Measurements from ENCODE around the gene PWWP2B. TPM values are rescaled to one million over a fixed set of nuclear protein-coding genes. Genes with fewer than 3 reads are reported as not detected.

Gene PWWP2B
- total and polyA plus RNA-seq, 9 of the 15 experiments (the other 6 are each of a cell fraction or from before 2014, with no cell fraction given) = 0.07 to 9.2 (median 1.6) TPM; not detected in 1

GRCh38 chr10:132376394-132376851 lies 20.6 kb upstream of the PWWP2B start:
- Histone ChIP-seq H3K9me3 (replicated peaks; ENCODE audit: control insufficient read depth, insufficient read depth, low read depth, low read length) (no peaks in the 10 kb centered on the region), H3K36me3 (ENCODE audit: control insufficient read depth, insufficient read depth, low read length) (no peaks in the 10 kb centered on the region), H4K20me1 (replicated peaks; ENCODE audit: control insufficient read depth, insufficient read depth, low read length) (no peaks in the 10 kb centered on the region), H3K27ac (ENCODE audit: extremely low read depth, low read depth, low read length) (no peak overlapping the region), H3K9ac (ENCODE audit: insufficient read depth in 1 of 2, low read depth in 2 of 2, low read length in 2 of 2) (no peak overlapping the region), H3K9me1 (ENCODE audit: control insufficient read depth, insufficient read depth, low read length) (no peaks in the 10 kb centered on the region), H3K4me1 (replicated peaks in 1 of 2; ENCODE audit: control insufficient read depth in 2 of 2, insufficient read depth in 2 of 2, low read length in 2 of 2) (peaks cover 0 to 10% of the 10 kb centered on the region in 2 experiments; a peak in 3 of 5 replicates), H3K27me3 (ENCODE audit: control insufficient read depth in 2 of 2, insufficient read depth in 2 of 2, low read length in 2 of 2) (peaks cover 0 to 40% of the 10 kb centered on the region in 2 experiments; a peak in 2 of 5 replicates), H2AFZ (ENCODE audit: low read depth, low read length) (no peak overlapping the region), H3K4me2 (ENCODE audit: insufficient read depth, low read length) (no peak overlapping the region), H3K79me2 (ENCODE audit: control insufficient read depth, insufficient read depth, low read length) (no peaks in the 10 kb centered on the region), H3K4me3 (no peak overlapping the region)
- ChIA-PET POLR2A (no interaction called here), CTCF (ENCODE audit: low intra/inter-chr PET ratio) (no interaction called here)
- 45% methylated on average over 12 of the region's 15 CpGs for WGBS (ENCODE audit: insufficient coverage, low coverage, missing lambda C conversion rate)
- FAIRE-seq (no peak), ATAC-seq (no peak), DNase-seq (ENCODE audit: extremely low read depth in 1 of 4, low spot score in 3 of 4) (no peak)
- in situ Hi-C loops (cut with MboI) = no loop called here
- no TSS peak for BruUV-seq (replicated peaks)
- intact Hi-C loops (cut with micrococcal nuclease) = no loop called here
- no peak for TF ChIP-seq ZNF354B (CRISPR knock-in tag; IDR thresholded peaks at IDR 0.05)
- TF ChIP-seq ZNF282 (CRISPR knock-in tag; IDR thresholded peaks at IDR 0.05) = no peak
- TF ChIP-seq THRA (IDR thresholded peaks at IDR 0.05) = no peak
- TF ChIP-seq TEAD1 (CRISPR knock-in tag; IDR thresholded peaks at IDR 0.05) = no peak
- TF ChIP-seq MIER1 (IDR thresholded peaks at IDR 0.05; ENCODE audit: low read depth) = no peak
- no peak for TF ChIP-seq GTF2B (IDR thresholded peaks at IDR 0.05; ENCODE audit: extremely low read depth, insufficient read length)
- TF ChIP-seq THAP7 (CRISPR knock-in tag; IDR thresholded peaks at IDR 0.05) = no peak
- TF ChIP-seq ZC3H4 (CRISPR knock-in tag; IDR thresholded peaks at IDR 0.05; ENCODE audit: borderline replicate concordance) = no peak
- TF ChIP-seq, protein P1, sequence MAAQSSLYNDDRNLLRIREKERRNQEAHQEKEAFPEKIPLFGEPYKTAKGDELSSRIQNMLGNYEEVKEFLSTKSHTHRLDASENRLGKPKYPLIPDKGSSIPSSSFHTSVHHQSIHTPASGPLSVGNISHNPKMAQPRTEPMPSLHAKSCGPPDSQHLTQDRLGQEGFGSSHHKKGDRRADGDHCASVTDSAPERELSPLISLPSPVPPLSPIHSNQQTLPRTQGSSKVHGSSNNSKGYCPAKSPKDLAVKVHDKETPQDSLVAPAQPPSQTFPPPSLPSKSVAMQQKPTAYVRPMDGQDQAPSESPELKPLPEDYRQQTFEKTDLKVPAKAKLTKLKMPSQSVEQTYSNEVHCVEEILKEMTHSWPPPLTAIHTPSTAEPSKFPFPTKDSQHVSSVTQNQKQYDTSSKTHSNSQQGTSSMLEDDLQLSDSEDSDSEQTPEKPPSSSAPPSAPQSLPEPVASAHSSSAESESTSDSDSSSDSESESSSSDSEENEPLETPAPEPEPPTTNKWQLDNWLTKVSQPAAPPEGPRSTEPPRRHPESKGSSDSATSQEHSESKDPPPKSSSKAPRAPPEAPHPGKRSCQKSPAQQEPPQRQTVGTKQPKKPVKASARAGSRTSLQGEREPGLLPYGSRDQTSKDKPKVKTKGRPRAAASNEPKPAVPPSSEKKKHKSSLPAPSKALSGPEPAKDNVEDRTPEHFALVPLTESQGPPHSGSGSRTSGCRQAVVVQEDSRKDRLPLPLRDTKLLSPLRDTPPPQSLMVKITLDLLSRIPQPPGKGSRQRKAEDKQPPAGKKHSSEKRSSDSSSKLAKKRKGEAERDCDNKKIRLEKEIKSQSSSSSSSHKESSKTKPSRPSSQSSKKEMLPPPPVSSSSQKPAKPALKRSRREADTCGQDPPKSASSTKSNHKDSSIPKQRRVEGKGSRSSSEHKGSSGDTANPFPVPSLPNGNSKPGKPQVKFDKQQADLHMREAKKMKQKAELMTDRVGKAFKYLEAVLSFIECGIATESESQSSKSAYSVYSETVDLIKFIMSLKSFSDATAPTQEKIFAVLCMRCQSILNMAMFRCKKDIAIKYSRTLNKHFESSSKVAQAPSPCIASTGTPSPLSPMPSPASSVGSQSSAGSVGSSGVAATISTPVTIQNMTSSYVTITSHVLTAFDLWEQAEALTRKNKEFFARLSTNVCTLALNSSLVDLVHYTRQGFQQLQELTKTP (IDR thresholded peaks at IDR 0.05; ENCODE audit: low read depth in 1 of 2, partially characterized antibody in 2 of 2) = no peak
- no peak for TF ChIP-seq ARNT (IDR thresholded peaks at IDR 0.05)
- no peak for TF ChIP-seq ZNF23 (CRISPR knock-in tag; IDR thresholded peaks at IDR 0.05)
- no peak for TF ChIP-seq PATZ1 (CRISPR knock-in tag; IDR thresholded peaks at IDR 0.05; ENCODE audit: borderline replicate concordance)
- TF ChIP-seq SP2 (IDR thresholded peaks at IDR 0.05; ENCODE audit: extremely low read depth, low read depth, low read length, poor library complexity, severe bottlenecking) = no peak

Data from K562 (cell line).